HepG2 (cell line): Measurements from ENCODE around the gene SOHLH2.

Source experiments
- AGO2 ChIP-seq: fragments of 200-400 bp; formaldehyde crosslinking; optimal IDR thresholded peaks from 2 replicates; pipeline ENCODE3; 2017; ENCODE audit warnings: mild to moderate bottlenecking, low read depth, low read length, moderate library complexity
- CCDC6 ChIP-seq: sonication (generic); formaldehyde crosslinking; IDR thresholded peaks from 2 replicates; pipeline ENCODE4 v1.8.1; 2022; ENCODE audit warnings: mild to moderate bottlenecking, missing genetic modification reagents, moderate library complexity
- MAFK ChIP-seq, 2 experiments: IDR thresholded peaks in 1 of 2; conservative IDR thresholded peaks in 1 of 2; 2 replicates each; pipeline ENCODE4 v1.6.1; 2011; ENCODE audit warnings: improper control_type of control experiment in 2 of 2, low read length in 2 of 2
- NFIC ChIP-seq: IDR thresholded peaks from 2 replicates; pipeline ENCODE4 v1.6.1; 2012; ENCODE audit warnings: mild to moderate bottlenecking, low read length, inconsistent platforms
- NR3C1 ChIP-seq: sonication (generic); formaldehyde crosslinking; IDR thresholded peaks from 2 replicates; pipeline ENCODE4 v1.4.0; 2020; ENCODE audit warnings: missing genetic modification reagents
- SUZ12 ChIP-seq: fragments of 150-350 bp; IDR thresholded peaks from 2 replicates; pipeline ENCODE4 v1.6.1; 2014; ENCODE audit warnings: low read depth, low read length
- ZNF10 ChIP-seq: sonication (generic); formaldehyde crosslinking; IDR thresholded peaks from 2 replicates; pipeline ENCODE4 v1.4.0; 2020; ENCODE audit warnings: mild to moderate bottlenecking, low read depth, missing genetic modification reagents, borderline replicate concordance
- TF ChIP-seq, protein P1 (sequence below): IDR thresholded peaks from 2 replicates; pipeline ENCODE4 v1.6.1; 2012; ENCODE audit warnings: inconsistent platforms

DNA sequence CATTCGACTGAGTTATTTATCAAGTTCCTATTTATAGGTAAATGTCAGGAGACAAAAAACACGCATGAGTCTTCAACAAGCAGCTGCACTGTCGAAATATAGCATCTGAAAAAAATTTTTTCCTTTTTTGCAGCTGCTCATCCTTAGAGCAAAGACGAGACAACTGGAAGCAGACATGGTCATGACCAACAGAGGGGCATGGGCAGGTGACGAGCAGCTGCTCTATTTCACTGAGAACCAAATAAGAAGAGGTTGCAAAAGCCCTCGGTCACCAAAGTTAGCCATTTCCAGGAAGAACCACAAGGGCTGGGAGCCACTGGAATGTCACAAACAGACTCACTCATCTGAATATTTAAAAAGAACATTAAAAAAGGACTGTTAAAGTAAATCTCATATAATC, 22.2 kb downstream of the SOHLH2 start:
- TF ChIP-seq NFIC, result no peak
- TF ChIP-seq ZNF10 (CRISPR knock-in tag), result no peak
- no peak for TF ChIP-seq CCDC6 (CRISPR knock-in tag)
- no peak for TF ChIP-seq AGO2
- TF ChIP-seq SUZ12, result no peak
- TF ChIP-seq NR3C1 (CRISPR knock-in tag), result no peak
- no peak for TF ChIP-seq MAFK (conservative IDR thresholded peaks at IDR 0.05 in 1 of 2, IDR thresholded peaks at IDR 0.05 in 1 of 2; ENCODE audit: low read length in 2 of 2)
- TF ChIP-seq, protein P1, sequence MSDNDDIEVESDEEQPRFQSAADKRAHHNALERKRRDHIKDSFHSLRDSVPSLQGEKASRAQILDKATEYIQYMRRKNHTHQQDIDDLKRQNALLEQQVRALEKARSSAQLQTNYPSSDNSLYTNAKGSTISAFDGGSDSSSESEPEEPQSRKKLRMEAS, result no peak
